Right lobe of liver (tissue), 6 donors: Measurements from ENCODE around the gene CILP2. TPM values are rescaled to one million over a fixed set of nuclear protein-coding genes. Genes with fewer than 3 reads are reported as not detected.
A peak's percentile ranks its signal among the peaks of the same experiment; 100 is the strongest.

Experiments used
- ATAC-seq, 4 donors: fragments of 200-7000 bp; cut with Tn5 transposase; one replicate each; pipeline ENCODE4 v1.9.1; 2020; ENCODE audit warnings: mild to moderate bottlenecking in 4 of 4, moderate library complexity in 4 of 4
- DNase-seq, 3 donors: peaks; one replicate each; pipeline ENCODE4 v3.0.0-alpha.2; 2020
- H3K27ac ChIP-seq, 3 donors: fragments of 200-600 bp; one replicate each; pipeline ENCODE4 v1.8.0; 2022
- H3K27me3 ChIP-seq, 2 donors: fragments of 200-600 bp; one replicate each; pipeline ENCODE4 v1.8.0; 2022
- H3K36me3 ChIP-seq, 4 donors: fragments of 200-600 bp; sonication (generic) in 1 of 4; one replicate each; pipeline versions ENCODE4 v1.5.1 to v1.8.0; 2017 to 2022; ENCODE audit warnings: control low read depth in 1 of 4
- H3K4me1 ChIP-seq, 4 donors: fragments of 200-600 bp; sonication (generic) in 1 of 4; one replicate each; pipeline versions ENCODE4 v1.5.1 to v1.8.0; 2017 to 2022; ENCODE audit warnings: control low read depth in 1 of 4
- H3K4me3 ChIP-seq, 3 donors: fragments of 200-600 bp; one replicate each; pipeline ENCODE4 v1.8.0; 2022
- H3K9me3 ChIP-seq, 4 donors: fragments of 200-600 bp; sonication (generic) in 1 of 4; one replicate each; pipeline versions ENCODE4 v1.5.1 to v1.8.0; 2017 to 2022; ENCODE audit warnings: control low read depth in 1 of 4
- CTCF ChIP-seq, 4 donors: fragments of 200-600 bp in 3 of 4; fragments of 450-650 bp in 1 of 4; IDR thresholded peaks; one replicate each; pipeline versions ENCODE4 v1.5.1 to v1.8.0; 2016 to 2022; ENCODE audit warnings: antibody characterized with exemption in 4 of 4, mild to moderate bottlenecking in 2 of 4
- POLR2A ChIP-seq: fragments of 450-650 bp; IDR thresholded peaks from one replicate; pipeline ENCODE4 v1.6.1; 2017; ENCODE audit warnings: antibody characterized with exemption, mild to moderate bottlenecking
- WGBS: methylation state at CpG from one replicate; pipeline ENCODE4 v1.1.6; 2018; ENCODE audit warnings: low coverage, low lambda C conversion rate; ENCODE audit not compliant: insufficient coverage; ENCODE audit errors: missing lambda C conversion rate; 5-methylcytosine and 5-hydroxymethylcytosine counted together
- intact Hi-C, 2 donors: fragments of 100-400 bp; cut with DNase I; formaldehyde crosslinking; loops; one replicate each; pipeline versions ENCODE4 v1.11.2 to v1.14.1; 2022
- total RNA-seq, 6 experiments: library from RNA; depleted of rRNA in 2 of 6; stranded (reverse); fragments of >200 nt in 2 of 6; fragmentation: NEBNext Ultra II Directional in 3 of 6; extraction: Animal tissue kit (Norgen Biotek cat#: 25700) in 3 of 6; gene quantifications; one replicate each; pipeline versions ENCODE4 v1.1.0 to v1.2.4, GENCODE V29; 2016 to 2023
- donor health status: DM: no; HTN: yes; CAD: no.
- donor health status: DM: no; HTN: no; CAD: no.
- donor health status: DM: no; HTN: no; CAD: no.
- donor health status: DM: no; HTN: yes; CAD: no.
- donor health status: DM: no; HTN: yes; CAD: no.

The CILP2 gene
- total RNA-seq, 6 experiments from 2014 or later: 0.05 to 0.33 (median 0.19) TPM; not detected in 2

- Histone ChIP-seq H3K4me1 (no peaks in the 10 kb centered on the region), H3K4me3 (no peak overlapping the region), H3K27me3 (no peaks in the 10 kb centered on the region), H3K27ac (no peak overlapping the region), H3K36me3 (peaks cover 0 to 12% (median 3%) of the 10 kb centered on the region in 4 donors), H3K9me3 (no peaks in the 10 kb centered on the region)
- DNase-seq: no peak
- intact Hi-C loops: no loop called here
- no peak for TF ChIP-seq POLR2A
- TF ChIP-seq CTCF (IDR thresholded peaks at IDR 0.05): no peak
- ATAC-seq: no peak
- WGBS: 96% methylated on average over 3 of the region's 3 CpGs
Observed at GRCh38 chr19:19523177-19523576, 14.9 kb upstream of the CILP2 start.

GRCh38 chr19:19524053-19524452 lies 14.0 kb upstream of the CILP2 start:
- 84% methylated on average over 7 of the region's 7 CpGs for WGBS
- DNase-seq: no peak
- no peak for ATAC-seq
- peaks cover 0 to 12% (median 3%) of the 10 kb centered on the region in 4 donors for H3K36me3 ChIP-seq
- no peaks in the 10 kb centered on the region for H3K4me1 ChIP-seq
- intact Hi-C loops: no loop called here
- no peak overlapping the region for H3K4me3 ChIP-seq
- no peaks in the 10 kb centered on the region for H3K27me3 ChIP-seq
- TF ChIP-seq POLR2A (no peak), CTCF (IDR thresholded peaks at IDR 0.05) (no peak)
- no peak overlapping the region for H3K27ac ChIP-seq
- no peaks in the 10 kb centered on the region for H3K9me3 ChIP-seq

- Histone ChIP-seq H3K36me3 (peaks cover 0 to 12% (median 2%) of the 10 kb centered on the region in 4 donors), H3K27ac (no peak overlapping the region), H3K9me3 (no peaks in the 10 kb centered on the region), H3K4me3 (no peak overlapping the region), H3K4me1 (no peaks in the 10 kb centered on the region), H3K27me3 (no peaks in the 10 kb centered on the region)
- DNase-seq (no peak), ATAC-seq (peak in 1 of 4 donors; percentile 12)
- TF ChIP-seq CTCF (IDR thresholded peaks at IDR 0.05) (no peak), POLR2A (no peak)
- WGBS: 92% methylated on average over 4 of the region's 23 CpGs
- intact Hi-C loops: no loop called here
Observed at GRCh38 chr19:19525611-19526380, 12.3 kb upstream of the CILP2 start.

GRCh38 chr19:19526581-19527370 lies 11.3 kb upstream of the CILP2 start:
- H3K9me3 ChIP-seq: no peaks in the 10 kb centered on the region
- no peak overlapping the region for H3K27ac ChIP-seq
- intact Hi-C loops: no loop called here
- DNase-seq (no peak), ATAC-seq (no peak)
- H3K36me3 ChIP-seq: peaks cover 0 to 12% (median 2%) of the 10 kb centered on the region in 4 donors
- no peaks in the 10 kb centered on the region for H3K4me1 ChIP-seq
- H3K27me3 ChIP-seq: no peaks in the 10 kb centered on the region
- no peak overlapping the region for H3K4me3 ChIP-seq
- TF ChIP-seq POLR2A (no peak), CTCF (IDR thresholded peaks at IDR 0.05) (no peak)
- 75% methylated on average over 15 of the region's 28 CpGs for WGBS
